Stomach (tissue), 4 donors: ENCODE measurements around the gene COL7A1.

Experiments
- EP300 ChIP-seq: sonication (generic); formaldehyde crosslinking; IDR thresholded peaks from one replicate; pipeline ENCODE4 v1.6.1; 2017; ENCODE audit warnings: antibody characterized with exemption
- POLR2A ChIP-seq, 4 donors: fragments of 450-650 bp; IDR thresholded peaks; one replicate each; pipeline ENCODE4 v1.6.1; 2016; ENCODE audit warnings: antibody characterized with exemption in 4 of 4, control low read depth in 2 of 4, mild to moderate bottlenecking in 1 of 4, moderate library complexity in 1 of 4
- POLR2AphosphoS5 ChIP-seq, 3 donors: sonication (generic); formaldehyde crosslinking; IDR thresholded peaks; one replicate each; pipeline ENCODE4 v1.6.1; 2016; ENCODE audit warnings: antibody characterized with exemption in 3 of 3
- TF ChIP-seq, protein P1 (sequence below), 7 experiments: fragments of 450-650 bp in 4 of 7; fragments of 200-600 bp in 3 of 7; sonication (generic) in 3 of 7; IDR thresholded peaks; one replicate each; pipeline ENCODE4 v1.5.1; 2016 to 2019; ENCODE audit warnings: antibody characterized with exemption in 7 of 7, control low read depth in 2 of 7, mild to moderate bottlenecking in 1 of 7

DNA sequence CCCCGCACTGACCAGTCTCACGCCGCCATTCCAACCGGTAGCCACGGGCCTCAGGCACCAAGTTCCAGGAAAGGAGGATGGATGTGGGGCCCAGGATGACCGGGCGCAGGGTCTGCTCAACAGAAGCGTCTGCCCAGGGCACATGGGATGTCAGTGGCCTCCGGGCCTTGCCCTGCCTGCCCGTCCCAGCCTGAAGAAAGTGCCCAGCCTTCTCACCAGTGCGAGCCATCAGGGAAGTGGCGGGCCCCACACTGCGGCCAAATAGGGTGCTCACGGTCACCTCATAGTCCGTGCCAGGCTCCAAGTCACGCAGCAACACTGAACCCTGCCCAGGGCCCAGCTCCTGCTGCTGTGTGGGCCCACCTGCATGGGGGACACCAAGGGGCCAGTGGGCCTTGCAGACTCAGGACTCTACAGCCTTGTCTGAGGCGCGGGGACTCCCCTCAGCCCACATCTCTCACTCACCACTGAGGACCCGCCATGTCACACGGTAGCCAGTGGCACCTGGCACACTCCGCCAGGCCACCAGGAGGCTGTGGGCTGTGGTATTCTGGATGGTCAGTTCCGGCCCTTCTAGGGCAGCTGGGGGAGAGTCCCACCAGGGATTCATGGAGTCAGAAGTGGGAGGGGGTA, 3.1 kb downstream of the COL7A1 start:
- TF ChIP-seq POLR2A (IDR thresholded peaks at IDR 0.05): no peak
- no peak for TF ChIP-seq POLR2AphosphoS5 (IDR thresholded peaks at IDR 0.05)
- TF ChIP-seq, protein P1, sequence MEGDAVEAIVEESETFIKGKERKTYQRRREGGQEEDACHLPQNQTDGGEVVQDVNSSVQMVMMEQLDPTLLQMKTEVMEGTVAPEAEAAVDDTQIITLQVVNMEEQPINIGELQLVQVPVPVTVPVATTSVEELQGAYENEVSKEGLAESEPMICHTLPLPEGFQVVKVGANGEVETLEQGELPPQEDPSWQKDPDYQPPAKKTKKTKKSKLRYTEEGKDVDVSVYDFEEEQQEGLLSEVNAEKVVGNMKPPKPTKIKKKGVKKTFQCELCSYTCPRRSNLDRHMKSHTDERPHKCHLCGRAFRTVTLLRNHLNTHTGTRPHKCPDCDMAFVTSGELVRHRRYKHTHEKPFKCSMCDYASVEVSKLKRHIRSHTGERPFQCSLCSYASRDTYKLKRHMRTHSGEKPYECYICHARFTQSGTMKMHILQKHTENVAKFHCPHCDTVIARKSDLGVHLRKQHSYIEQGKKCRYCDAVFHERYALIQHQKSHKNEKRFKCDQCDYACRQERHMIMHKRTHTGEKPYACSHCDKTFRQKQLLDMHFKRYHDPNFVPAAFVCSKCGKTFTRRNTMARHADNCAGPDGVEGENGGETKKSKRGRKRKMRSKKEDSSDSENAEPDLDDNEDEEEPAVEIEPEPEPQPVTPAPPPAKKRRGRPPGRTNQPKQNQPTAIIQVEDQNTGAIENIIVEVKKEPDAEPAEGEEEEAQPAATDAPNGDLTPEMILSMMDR (IDR thresholded peaks at IDR 0.05): no peak
- TF ChIP-seq EP300: no peak
